ACC112 (cell line): ENCODE results near the gene CELA3A.
"Not testable (repeated sequence)": the region's sequence is repeated elsewhere in the genome, so short reads cannot be mapped to it uniquely, and the experiment has no call there.

Experiments used
- H2AFZ ChIP-seq: fragments of 200-600 bp; sonication (generic); one replicate; pipeline ENCODE4 v1.6.0; 2017; ENCODE audit warnings: antibody characterized with exemption, low read length; ENCODE audit not compliant: unreplicated experiment
- H3K27ac ChIP-seq: fragments of 200-600 bp; sonication (generic); 2 replicates; pipeline ENCODE4 v1.5.1; 2014; ENCODE audit warnings: low read depth, mild to moderate bottlenecking, antibody characterized with exemption, low read length, moderate library complexity
- H3K27me3 ChIP-seq: fragments of 200-600 bp; sonication (generic); 2 replicates; pipeline ENCODE4 v1.6.1; 2014; ENCODE audit warnings: mild to moderate bottlenecking, antibody characterized with exemption, low read length, moderate library complexity, mixed read lengths; ENCODE audit not compliant: insufficient read depth
- H3K36me3 ChIP-seq: fragments of 200-600 bp; sonication (generic); 2 replicates; pipeline ENCODE4 v1.6.1; 2016; ENCODE audit warnings: mild to moderate bottlenecking, antibody characterized with exemption, low read length, moderate library complexity, mixed read lengths; ENCODE audit not compliant: insufficient read depth
- H3K4me1 ChIP-seq: fragments of 200-600 bp; sonication (generic); one replicate; pipeline ENCODE4 v1.6.1; 2016; ENCODE audit warnings: low read length, mixed read lengths; ENCODE audit not compliant: insufficient read depth, unreplicated experiment, control insufficient read depth
- H3K4me3 ChIP-seq: fragments of 200-600 bp; sonication (generic); 2 replicates; pipeline ENCODE4 v1.5.1; 2014; ENCODE audit warnings: mild to moderate bottlenecking, low read depth, low read length
- H3K79me2 ChIP-seq: fragments of 200-600 bp; sonication (generic); one replicate; pipeline ENCODE4 v1.6.0; 2016; ENCODE audit warnings: low read length; ENCODE audit not compliant: control insufficient read depth, unreplicated experiment, insufficient read depth

Gene CELA3A

GRCh38 chr1:21967216-21967615 is 34.2 kb upstream of the CELA3A start:
- H2AFZ ChIP-seq, H3K27me3 ChIP-seq, H3K4me1 ChIP-seq, H3K27ac ChIP-seq, H3K79me2 ChIP-seq, H3K4me3 ChIP-seq, H3K36me3 ChIP-seq: not testable (repeated sequence)

- not testable (repeated sequence) for H2AFZ ChIP-seq, H3K4me3 ChIP-seq, H3K36me3 ChIP-seq, H3K4me1 ChIP-seq, H3K27me3 ChIP-seq, H3K27ac ChIP-seq, H3K79me2 ChIP-seq
Observed at GRCh38 chr1:21969066-21969465, 32.4 kb upstream of the CELA3A start.

GRCh38 chr1:21970523-21970922 is 30.9 kb upstream of the CELA3A start:
- not testable (repeated sequence) for H2AFZ ChIP-seq, H3K4me1 ChIP-seq, H3K27ac ChIP-seq, H3K4me3 ChIP-seq, H3K79me2 ChIP-seq, H3K36me3 ChIP-seq, H3K27me3 ChIP-seq

GRCh38 chr1:21972973-21973441 is 28.4 kb upstream of the CELA3A start:
- H3K4me3 ChIP-seq, H3K4me1 ChIP-seq, H2AFZ ChIP-seq, H3K27ac ChIP-seq, H3K79me2 ChIP-seq, H3K27me3 ChIP-seq, H3K36me3 ChIP-seq: not testable (repeated sequence)

- not testable (repeated sequence) for H3K27ac ChIP-seq, H2AFZ ChIP-seq, H3K36me3 ChIP-seq, H3K27me3 ChIP-seq, H3K79me2 ChIP-seq, H3K4me1 ChIP-seq, H3K4me3 ChIP-seq
Observed at GRCh38 chr1:21973948-21974347, 27.5 kb upstream of the CELA3A start.

- H3K27me3 ChIP-seq, H3K36me3 ChIP-seq, H3K4me3 ChIP-seq, H3K27ac ChIP-seq, H3K79me2 ChIP-seq, H2AFZ ChIP-seq, H3K4me1 ChIP-seq: not testable (repeated sequence)
Observed at GRCh38 chr1:21974699-21975098, 26.8 kb upstream of the CELA3A start.

GRCh38 chr1:21975296-21975695 is 26.2 kb upstream of the CELA3A start:
- H3K27ac ChIP-seq, H2AFZ ChIP-seq, H3K36me3 ChIP-seq, H3K4me3 ChIP-seq, H3K27me3 ChIP-seq, H3K79me2 ChIP-seq, H3K4me1 ChIP-seq: not testable (repeated sequence)

- H3K4me3 ChIP-seq, H3K27me3 ChIP-seq, H3K79me2 ChIP-seq, H3K27ac ChIP-seq, H3K36me3 ChIP-seq, H2AFZ ChIP-seq, H3K4me1 ChIP-seq: not testable (repeated sequence)
Observed at GRCh38 chr1:21976703-21977239, 24.7 kb upstream of the CELA3A start, which contains the start of gene CELA3B. Gene CELA3B, plus strand, starts transcription at chr1:21977022. Its CDS starts 18 bp downstream, at chr1:21977040.

GRCh38 chr1:21978209-21978608 is 23.2 kb upstream of the CELA3A start:
- H3K27me3 ChIP-seq, H3K27ac ChIP-seq, H3K4me3 ChIP-seq, H3K79me2 ChIP-seq, H3K36me3 ChIP-seq, H2AFZ ChIP-seq, H3K4me1 ChIP-seq: not testable (repeated sequence)

GRCh38 chr1:21980515-21981220 is 20.8 kb upstream of the CELA3A start:
- H3K27me3 ChIP-seq, H3K4me3 ChIP-seq, H3K36me3 ChIP-seq, H2AFZ ChIP-seq, H3K27ac ChIP-seq, H3K4me1 ChIP-seq, H3K79me2 ChIP-seq: not testable (repeated sequence)

- not testable (repeated sequence) for H3K36me3 ChIP-seq, H3K4me1 ChIP-seq, H3K27me3 ChIP-seq, H3K79me2 ChIP-seq, H3K27ac ChIP-seq, H3K4me3 ChIP-seq, H2AFZ ChIP-seq
Observed at GRCh38 chr1:21981253-21981652, 20.2 kb upstream of the CELA3A start.
